Ramos (cell line): ENCODE data around the gene ACSS1.

Source experiments
- in situ Hi-C: fragments of 300-500 bp; cut with MboI; formaldehyde crosslinking; loops from one replicate; pipeline ENCODE4 v1.14.3; 2022; ENCODE audit warnings: low sequenced_read_pairs; ENCODE audit not compliant: unreplicated experiment

ACSS1 gene

DNA sequence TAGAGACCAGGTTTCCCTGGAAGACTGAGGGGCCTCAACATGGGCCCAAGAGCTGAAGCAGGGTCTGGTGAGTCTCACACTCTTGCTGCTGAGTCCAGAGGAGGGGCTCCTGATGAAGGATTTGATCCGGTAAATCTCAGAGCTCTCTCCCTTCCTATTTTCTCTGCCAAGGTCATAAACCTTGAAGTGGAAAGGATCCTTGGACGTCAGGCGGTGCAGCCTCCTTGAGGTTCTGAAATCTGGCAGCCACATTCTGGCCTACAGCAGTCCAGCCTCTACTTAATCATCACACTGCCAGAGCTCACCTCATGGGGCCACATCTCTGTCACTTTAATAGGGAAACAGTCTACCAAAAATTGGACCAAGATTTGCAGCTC lies 24.0 kb downstream of the ACSS1 start:
- in situ Hi-C loops, result no loop called here

DNA sequence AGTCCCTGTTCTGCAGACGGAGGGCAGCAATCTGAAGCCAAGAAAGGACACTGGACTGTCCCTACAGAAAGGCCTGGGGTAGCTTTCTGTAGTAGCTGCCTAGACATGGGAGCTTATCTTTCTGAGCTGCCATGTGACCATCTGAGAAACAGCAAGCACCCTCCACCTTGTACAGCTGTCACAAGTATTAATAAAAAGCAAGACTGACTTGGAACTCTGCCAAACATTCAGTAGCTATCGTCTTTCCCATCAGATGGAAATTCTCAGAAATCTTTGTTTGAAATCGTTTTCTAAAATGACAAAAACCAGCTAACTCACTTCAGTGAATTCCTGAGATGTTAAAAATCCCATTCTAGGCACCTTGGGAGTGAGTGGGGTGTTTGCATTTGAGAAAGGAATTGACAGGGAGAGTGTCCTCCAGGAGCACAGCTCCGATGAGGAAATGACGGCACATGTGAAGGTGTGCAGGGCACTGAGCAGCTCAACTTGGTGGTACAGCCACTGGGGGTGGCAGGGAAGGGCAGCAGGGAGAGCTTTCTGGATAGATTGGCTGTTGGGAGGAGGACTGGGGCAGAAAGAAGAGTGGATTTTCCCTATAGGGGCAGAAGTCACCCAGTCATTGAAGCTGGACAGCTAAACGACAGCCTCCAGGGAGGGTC lies 24.5 kb downstream of the ACSS1 start:
- in situ Hi-C loops, result no loop called here

DNA sequence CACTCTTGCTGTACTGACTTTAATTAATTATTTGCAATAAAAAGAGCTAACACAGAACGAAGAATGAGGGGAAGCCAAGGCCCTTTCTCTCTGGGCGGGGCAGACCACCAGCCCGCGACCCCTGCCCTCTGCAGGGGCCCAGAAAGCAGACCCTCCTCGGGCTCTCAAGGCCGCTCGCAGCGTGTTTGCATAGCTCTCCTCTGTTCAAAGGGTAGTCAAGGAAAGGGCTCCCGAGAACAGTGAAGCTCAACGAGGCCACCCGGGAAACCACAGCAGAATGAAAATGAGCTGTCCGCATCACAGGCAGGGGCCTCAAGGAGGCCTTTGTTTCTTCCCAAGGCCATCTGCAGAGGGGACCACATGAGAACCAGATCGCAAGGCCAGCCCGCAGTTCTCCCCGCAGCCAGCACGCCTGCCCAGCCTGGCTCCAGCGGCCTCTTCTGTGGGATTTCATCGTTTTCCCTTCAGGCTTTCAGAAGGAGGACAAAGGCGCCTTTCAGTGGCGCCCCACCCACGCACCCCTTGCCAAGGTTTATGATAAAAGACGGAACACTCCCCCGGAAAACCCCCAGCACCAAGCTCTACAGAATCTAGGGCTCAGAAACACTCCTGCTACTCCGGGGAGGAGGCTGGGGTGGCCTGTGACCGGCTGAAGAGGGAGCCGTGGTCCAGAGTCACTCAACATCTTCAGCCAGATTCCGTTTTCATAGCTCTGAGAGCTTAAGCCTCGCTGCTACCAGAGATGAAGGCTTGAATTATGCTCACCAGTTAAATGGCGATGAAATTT lies 25.3 kb downstream of the ACSS1 start:
- in situ Hi-C loops, result no loop called here

DNA sequence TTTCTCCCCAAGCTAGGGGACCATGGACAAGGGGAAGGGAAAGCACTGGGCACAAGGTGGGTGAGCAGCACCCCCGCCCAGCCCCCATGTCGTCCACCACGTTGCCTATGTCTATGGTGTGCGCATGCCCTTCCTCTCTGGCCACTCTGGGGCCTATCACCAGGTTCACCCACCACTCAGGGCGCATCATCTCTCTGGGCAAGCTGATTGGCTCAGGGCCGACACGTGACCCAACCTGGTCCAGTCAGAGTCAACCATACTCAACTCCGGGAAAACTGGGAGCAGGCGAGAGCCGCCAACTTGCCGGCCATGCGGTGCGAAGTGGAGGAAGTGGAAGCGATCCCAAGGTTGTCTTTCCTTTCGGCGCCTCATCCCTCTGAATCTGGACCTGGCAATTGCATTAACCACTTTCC lies 25.9 kb downstream of the ACSS1 start:
- in situ Hi-C loops, result no loop called here

DNA sequence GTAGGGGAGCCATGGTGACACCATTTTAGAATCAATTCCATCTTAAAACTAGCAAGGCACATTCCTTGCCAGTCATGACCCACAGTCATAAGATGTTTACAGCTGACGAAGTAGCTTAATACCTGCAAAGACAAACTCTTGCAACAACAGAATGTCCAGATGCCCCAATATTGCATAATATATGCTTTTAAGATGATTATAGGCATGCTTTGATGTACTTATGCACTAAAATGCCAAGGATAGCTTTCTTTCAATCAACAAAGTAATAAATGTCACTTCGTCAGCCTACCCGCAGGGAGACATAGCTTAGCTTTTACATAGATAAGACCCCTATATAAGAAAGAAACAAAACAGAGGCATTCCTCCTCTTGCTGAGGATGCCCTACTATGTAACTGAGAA lies 26.7 kb downstream of the ACSS1 start:
- in situ Hi-C loops, result no loop called here

DNA sequence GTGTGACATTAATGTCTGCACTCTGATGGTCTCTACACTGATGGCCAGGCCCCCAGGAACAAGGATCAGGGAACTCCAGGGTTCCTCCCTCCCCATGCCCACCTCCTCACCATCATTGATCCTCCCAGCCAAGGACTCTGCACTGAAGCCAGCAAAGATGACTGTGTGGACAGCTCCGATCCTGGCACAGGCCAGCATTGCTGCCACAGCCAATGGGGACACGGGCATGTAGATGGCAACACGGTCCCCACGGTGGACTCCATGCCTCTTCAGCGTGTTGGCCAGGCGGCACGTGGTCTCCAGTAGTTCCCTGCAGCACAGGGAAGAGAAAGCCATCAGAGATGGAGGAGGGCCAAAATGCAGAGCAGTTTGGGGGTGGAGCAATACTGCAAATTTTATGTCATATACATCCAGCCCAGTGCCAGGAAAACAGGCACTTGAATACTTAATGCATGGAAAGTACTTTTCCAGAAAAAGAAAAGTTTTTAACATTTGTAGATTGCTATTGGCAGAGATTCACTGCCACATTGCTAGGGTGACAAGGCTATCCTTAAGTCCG lies 27.2 kb downstream of the ACSS1 start:
- in situ Hi-C loops, result no loop called here

DNA sequence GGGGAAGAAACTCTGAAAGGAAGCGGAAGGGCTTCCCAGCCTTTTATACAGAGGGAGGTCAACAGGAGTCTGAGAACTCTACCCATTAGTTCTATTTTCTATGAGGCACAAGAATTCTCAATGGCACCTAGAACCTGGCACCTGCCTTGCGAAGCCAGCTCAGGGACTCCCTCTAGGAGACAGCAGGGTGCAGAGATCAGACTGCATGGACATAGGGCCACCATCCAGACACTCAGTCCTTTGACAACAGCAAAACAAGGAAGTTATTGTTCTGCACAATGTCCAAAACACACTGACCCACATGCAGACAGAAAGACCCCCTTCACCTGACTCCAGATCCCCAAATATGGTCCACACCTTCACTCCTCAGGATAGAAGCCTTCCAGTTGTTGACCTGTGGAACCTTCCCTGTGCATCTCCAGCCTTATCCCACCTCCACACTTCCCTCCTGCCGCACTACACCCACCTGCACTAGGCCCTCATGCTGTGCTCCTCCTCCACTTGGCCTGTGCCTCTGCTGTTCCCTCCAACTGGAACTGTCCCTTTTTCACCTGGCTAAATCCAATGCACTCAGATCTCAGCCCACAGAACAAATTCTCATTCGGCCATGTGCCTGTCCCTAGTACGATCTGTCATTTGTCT lies 27.8 kb downstream of the ACSS1 start:
- in situ Hi-C loops, result no loop called here

DNA sequence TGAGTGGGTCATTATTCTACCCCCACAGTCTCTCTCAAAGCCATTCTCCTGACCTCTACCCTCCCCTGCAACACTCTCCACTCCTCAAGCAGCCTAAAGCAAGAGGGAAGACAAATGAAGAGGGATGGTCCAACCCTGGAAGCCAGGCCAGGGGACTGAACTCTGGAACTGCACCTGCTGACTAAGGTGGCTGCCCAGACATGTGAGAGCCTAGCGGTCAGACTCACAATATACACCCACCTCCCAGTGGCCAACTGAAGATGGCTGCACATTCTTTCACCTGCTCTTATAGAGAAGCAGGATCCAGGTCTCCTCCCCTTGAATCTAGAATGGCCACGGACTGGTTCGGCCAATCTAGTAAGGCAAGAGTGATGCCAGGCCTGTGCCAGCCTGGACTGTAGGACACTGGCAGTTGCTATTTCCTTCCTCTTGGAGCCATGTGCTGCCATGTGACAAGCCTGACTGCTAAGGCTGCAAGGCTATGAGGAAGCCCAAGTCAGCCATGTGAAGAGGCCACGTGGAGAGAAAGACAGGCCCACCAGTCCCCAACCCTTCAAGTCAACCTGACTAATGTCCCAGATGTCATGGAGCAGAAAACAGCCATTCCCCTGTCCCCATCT lies 31.8 kb downstream of the ACSS1 start:
- in situ Hi-C loops, result no loop called here

DNA sequence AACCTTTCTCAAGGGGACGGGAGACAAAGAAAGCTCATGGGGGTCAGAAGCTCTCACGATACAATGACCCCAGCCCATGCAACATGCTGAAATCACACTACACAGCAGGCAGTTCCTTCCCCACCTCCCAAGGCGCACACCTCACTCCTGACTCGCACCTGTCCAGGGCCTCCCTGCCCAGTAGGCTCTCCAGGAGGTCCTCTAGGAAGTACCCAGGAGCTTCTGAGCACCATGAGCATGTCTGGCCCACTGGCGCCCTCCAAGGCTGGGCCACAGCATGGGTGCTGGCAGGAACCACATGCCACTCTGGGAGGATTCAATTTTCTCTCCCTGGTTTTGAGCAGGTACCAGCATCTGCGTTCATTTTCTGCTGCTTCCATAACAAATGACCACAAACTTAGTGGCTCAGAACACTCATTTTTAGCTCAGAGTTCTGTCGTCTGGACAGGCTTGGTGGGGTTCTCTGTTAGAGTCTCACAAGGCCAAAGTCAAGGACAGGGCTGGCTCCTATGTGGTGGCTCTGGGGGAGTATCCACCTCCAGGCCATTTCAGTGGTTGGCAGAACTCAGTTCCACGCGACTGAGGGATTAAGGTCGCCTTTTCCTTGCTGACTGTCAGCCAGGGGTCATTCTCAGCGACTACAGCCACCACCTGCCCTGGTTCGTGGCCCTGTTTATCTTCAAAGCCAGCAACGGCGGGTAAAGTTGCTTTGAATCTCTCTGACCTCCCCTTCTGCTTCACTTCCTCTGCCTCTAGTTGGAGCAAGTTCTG lies 32.7 kb downstream of the ACSS1 start:
- in situ Hi-C loops, result no loop called here

DNA sequence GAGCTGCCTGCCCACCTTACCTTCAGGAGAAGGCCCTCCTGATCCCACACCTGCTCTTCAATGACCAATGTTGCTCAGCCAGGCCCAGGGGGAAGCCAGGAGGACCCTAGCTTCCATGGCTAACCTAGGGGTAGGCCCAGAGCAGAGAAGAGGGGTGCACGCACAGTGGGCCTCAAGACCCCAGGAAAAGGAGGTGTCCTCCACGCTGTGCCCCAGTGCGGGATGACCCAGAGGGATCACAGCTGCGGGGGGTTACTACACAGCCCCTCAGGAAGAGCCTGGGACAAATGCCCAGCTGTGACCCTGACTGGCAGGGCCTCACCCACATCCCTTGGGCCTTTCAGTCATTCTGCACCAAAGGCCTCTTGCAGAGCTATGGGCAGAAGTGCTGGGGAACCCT lies 33.8 kb downstream of the ACSS1 start:
- in situ Hi-C loops, result no loop called here

DNA sequence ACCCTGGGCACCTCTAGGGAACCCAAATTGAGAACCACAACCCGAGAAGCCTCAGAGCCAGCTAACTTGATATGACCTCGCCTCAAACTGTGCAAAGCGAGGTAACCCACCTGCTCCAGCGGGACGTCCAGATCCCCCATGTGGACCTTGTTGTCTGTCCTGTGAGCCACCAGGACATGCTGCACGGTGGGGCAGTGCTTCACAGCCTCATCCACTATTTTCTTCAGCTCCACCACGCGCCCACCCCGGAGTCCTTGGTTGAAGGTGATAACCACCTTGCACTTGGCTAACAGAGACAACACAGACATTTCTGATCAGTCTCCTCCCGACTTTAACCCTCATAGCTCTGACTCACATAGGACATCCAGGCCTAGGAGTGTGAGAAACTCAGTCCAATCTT lies 34.6 kb downstream of the ACSS1 start:
- in situ Hi-C loops, result no loop called here

DNA sequence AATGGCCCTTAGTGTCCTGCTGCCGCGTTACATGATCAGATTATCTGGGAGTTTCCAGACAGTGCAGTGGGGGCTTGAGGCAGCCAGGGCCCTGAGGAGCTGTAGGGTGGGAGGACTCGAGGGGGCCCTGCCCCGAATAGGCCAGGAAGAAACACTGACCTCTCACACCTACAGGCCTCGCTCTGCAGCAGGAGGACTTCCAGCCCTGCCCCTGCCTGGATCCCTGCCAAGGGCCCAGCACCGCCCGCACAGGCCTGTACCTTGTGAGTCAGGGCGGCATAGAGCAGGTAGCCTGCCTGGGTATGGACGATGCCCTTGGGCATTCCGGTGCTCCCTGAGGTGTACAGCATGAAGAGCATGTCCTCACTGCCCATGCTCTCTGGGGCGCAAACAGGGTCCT lies 35.3 kb downstream of the ACSS1 start:
- in situ Hi-C loops, result no loop called here

DNA sequence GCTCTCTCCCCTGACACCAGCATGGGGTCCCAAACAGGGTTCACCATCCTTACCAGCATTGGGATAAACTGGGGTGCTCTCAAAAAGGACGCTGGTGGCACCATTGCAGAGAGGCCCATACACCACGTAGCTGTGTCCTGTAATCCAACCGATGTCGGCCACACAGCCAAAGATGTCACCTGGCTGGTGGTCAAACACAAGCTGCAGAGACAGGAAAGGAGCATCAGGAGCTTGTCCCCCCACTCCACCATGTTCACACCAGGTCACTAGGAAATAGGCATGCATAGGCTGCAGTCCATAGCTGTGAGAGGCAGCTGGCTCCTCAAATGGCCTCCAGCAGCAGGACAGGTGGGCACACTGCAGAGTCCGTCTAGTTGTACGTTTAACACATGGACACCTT lies 36.6 kb downstream of the ACSS1 start:
- in situ Hi-C loops, result no loop called here

DNA sequence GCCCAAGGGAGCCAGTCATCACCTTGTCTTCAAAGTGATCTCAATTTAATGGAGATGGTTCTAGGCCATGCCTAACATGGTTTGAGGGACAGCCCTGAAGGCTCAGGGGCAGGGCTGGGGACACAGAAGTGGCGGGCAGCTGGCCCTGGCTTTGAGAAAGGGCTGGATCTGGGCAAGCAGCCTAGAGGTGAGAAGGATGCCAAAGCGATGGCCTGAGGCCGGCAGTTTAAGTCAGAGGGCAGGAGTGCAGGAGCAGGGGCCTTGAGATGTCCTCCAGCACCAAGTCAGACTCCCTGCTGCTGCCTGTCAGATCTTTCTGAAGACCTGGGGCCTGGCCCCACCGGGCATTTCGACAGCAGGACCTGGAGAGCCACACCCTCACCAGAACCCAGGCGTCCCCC lies 37.0 kb downstream of the ACSS1 start:
- in situ Hi-C loops, result no loop called here

DNA sequence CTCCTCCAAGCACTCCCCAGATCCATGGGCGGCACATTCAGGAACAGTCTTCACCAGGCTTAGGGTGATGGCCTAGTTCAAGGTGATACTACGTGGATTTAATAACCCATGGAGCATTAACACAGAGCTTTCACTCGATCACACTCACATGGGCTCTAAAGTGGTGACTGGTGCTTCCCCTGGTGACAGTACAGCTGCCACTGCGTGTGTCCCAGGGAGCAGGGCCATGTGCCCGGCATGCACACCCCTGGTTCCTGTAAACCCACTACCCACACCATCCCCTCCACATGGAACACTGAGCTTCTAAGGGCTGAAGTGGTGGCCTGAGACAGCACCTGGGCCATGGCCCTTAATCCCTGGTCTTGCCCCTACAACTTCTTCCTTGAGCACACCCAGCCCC lies 37.6 kb downstream of the ACSS1 start:
- in situ Hi-C loops, result no loop called here

DNA sequence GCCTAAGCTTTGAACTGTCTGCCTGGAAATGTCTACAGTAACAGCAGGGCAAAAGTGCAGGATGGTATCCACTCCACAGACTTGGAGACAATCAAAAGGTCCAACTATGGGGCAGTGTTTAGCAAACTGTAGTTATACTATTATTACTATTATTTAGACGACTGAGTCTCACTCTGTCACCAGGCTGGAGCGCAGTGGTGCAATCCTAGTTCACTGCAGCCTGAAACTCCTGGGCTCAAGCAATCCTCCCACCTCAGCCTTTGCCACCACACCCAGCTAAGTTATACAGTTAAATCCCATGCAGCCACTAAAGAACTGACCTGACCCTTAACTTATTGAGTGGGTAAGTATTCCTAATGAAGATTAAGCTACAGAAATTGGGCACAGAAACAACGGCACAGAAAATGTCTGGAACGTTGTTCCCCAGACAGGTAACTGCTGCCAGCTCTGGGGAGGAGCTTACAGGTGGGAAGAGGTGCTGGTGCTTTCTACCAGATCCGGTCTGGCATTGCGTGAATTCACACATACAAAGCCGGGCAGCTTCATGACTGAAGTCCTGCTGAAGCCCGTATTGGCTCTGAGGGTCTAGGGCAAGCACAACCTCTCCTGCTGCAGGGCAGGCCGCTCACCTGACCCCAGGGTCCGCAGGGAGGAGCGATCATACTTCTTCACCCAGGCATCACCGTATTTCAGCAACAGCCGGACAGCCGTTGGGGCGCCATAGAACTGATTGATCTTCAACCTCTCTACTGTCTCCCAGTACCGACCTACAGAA lies 38.4 kb downstream of the ACSS1 start:
- in situ Hi-C loops, result no loop called here

DNA sequence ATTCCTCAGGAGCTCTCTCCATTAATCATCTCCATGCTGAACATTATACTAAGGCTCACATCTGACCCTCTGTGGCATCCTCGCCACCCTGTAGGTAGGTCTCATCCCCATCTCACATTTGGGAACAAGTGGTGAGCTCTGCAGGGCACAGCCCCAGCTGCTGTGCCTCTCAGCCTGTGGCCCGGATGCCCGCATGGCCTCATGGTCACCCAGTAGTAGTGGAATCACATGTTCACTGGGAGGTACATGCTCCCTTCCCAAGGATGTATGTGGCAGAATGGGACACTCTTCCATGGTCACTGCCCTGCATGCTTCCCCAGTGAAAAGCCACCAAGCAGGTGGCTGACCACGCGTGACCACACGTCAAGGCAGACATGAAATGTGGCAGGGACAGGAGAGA lies 39.1 kb downstream of the ACSS1 start:
- in situ Hi-C loops, result no loop called here

DNA sequence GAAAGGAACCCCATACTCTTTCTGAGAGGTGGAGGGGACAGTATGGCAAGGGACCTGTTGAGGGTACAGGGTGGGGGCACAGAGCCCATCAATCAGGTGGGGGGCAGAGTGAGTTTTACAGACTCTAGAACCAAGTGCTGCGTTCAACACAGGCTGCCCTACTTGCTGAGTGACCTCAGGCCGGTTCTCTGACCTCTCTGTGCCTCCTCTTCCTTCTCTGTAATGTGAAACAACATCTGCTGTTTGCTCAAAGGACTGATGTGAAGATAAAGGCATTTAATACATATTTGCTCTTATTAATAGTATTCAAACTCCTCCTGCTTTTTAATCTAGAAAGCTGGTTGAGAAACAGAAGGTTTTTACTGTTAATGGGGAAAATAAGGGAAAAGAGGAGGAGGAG lies 39.5 kb downstream of the ACSS1 start:
- in situ Hi-C loops, result no loop called here

DNA sequence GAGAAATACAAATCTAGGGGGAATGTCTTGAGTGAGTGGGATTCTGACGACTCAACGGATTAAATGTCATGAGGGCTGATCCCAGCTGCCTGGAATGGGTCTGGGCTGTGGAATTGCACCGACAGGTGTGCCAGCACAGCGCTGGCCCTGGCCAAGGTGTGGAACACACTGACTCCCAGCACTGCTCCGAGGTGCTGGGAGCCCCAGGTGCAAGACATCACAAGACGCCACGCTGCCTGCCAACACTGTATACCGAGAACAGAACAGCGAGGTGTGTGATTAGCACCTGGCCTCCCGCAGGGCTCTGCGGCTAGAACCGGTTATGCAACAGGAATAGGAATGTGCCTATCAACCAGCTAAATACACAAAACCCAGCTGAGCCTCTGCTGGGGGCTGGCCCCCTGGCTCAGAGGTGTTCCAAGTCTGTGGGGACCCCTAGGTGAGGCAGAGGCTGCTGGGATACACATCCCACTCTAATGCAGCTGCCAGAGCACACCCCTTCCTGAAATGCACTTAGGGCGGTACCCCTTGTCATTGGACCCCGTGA lies 40.6 kb downstream of the ACSS1 start:
- in situ Hi-C loops, result no loop called here
